SU-DHL-6 (cell line): ENCODE results near the gene TP73.

Source experiments
- CTCF ChIP-seq: fragments of 200-600 bp; sonication (generic); IDR thresholded peaks from one replicate; pipeline ENCODE4 v1.5.1; 2017; ENCODE audit warnings: antibody characterized with exemption, mild to moderate bottlenecking, low read length, moderate library complexity; ENCODE audit not compliant: insufficient read depth, poor library complexity, severe bottlenecking
- EZH2phosphoT487 ChIP-seq: fragments of 200-600 bp; sonication (generic), shearing (Covaris generic); conservative IDR thresholded peaks from 2 replicates; pipeline ENCODE4 v1.6.1; 2018; ENCODE audit warnings: mild to moderate bottlenecking, antibody characterized with exemption, low read length, moderate library complexity, mixed read lengths

GRCh38 chr1:3610527-3611169 is 41.7 kb upstream of the TP73 start:
- TF ChIP-seq CTCF (no peak), EZH2phosphoT487 (no peak)
